K562 (cell line): Measurements from ENCODE around the gene DAB1.

Experiments
- MAFF ChIP-seq: IDR thresholded peaks from 2 replicates; pipeline ENCODE4 v1.6.1; 2012; ENCODE audit warnings: low read length, improper control_type of control experiment
- POLR2A ChIP-seq: fragments of 450-650 bp; conservative IDR thresholded peaks from 2 replicates; pipeline ENCODE4 v1.6.1; 2016
- TCF3 ChIP-seq: sonication (generic); formaldehyde crosslinking; IDR thresholded peaks from 2 replicates; pipeline ENCODE4 v1.4.0; 2020; ENCODE audit warnings: mild to moderate bottlenecking, missing genetic modification reagents
- ZBTB1 ChIP-seq: sonication (generic); formaldehyde crosslinking; IDR thresholded peaks from 2 replicates; pipeline ENCODE4 v1.8.1; 2023; ENCODE audit warnings: missing genetic modification reagents, low read depth, mild to moderate bottlenecking, borderline replicate concordance

GRCh38 chr1:57162607-57163261 lies 261.1 kb downstream of the DAB1 start:
- TF ChIP-seq POLR2A (no peak), MAFF (no peak), ZBTB1 (no peak), TCF3 (CRISPR knock-in tag) (no peak)
